ENCODE data around the gene RANBP3.
"Not testable (repeated sequence)": the region's sequence is repeated elsewhere in the genome, so short reads cannot be mapped to it uniquely, and the experiment has no call there.

Gene RANBP3

DNA sequence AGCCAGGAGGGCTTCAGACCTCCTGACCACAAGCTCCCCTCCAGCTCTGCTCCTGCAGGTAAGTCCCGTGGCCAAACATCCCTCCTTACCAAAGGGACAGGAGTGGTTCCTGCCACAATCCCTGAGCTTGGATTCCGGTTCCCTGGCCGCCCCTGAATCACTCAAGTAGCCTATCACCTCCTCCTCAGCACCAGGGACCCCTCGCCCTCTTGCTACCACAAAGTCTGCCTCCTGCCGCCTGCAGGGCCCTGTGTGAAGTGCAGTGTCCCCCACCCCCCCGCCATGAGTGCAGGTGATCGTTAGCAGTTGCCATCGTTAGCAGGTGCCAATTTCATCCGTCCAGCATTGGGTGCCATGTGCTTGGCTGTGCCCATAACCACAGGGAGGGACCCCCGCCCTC lies 40.8 kb upstream of the RANBP3 start:
- no peak overlapping the region for H3K9ac ChIP-seq (ENCODE audit: low read depth, low read length)
- H3K9me3 ChIP-seq (ENCODE audit: control insufficient read depth, insufficient read depth, low read length) = no peaks in the 10 kb centered on the region
- H3K27me3 ChIP-seq (ENCODE audit: control insufficient read depth, insufficient read depth, low read length) = no peaks in the 10 kb centered on the region
- no peak overlapping the region for H3K4me3 ChIP-seq (ENCODE audit: low read depth, low read length)
- no peaks in the 10 kb centered on the region for H3K36me3 ChIP-seq (ENCODE audit: control insufficient read depth, insufficient read depth, low read length)
- H3K4me1 ChIP-seq (ENCODE audit: control insufficient read depth, insufficient read depth, low read length) = no peaks in the 10 kb centered on the region

DNA sequence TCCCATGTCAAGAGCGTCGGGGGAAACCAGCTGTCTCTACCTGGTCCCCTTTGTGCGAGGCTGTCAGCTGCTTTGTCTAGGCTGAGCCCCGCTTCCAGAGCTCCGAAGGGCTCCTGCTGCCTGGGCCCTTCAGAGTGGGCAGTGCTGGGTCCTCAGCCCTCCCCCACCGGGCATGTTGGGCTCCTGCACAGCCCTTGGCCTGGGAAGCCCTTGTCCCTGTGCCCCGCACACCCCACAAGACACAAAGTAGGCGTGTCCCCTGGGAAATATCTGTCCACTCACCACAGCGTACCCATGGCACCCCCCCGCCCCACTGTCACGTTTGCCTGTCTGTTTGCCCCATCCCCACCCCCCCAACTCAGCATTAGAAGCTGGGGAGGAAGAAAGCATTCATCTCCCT lies 39.6 kb upstream of the RANBP3 start:
- Histone ChIP-seq H3K27me3 (ENCODE audit: control insufficient read depth, insufficient read depth, low read length) (no peaks in the 10 kb centered on the region), H3K36me3 (ENCODE audit: control insufficient read depth, insufficient read depth, low read length) (no peaks in the 10 kb centered on the region), H3K9me3 (ENCODE audit: control insufficient read depth, insufficient read depth, low read length) (no peaks in the 10 kb centered on the region), H3K4me1 (ENCODE audit: control insufficient read depth, insufficient read depth, low read length) (no peaks in the 10 kb centered on the region), H3K9ac (ENCODE audit: low read depth, low read length) (no peak overlapping the region), H3K4me3 (ENCODE audit: low read depth, low read length) (no peak overlapping the region)

DNA sequence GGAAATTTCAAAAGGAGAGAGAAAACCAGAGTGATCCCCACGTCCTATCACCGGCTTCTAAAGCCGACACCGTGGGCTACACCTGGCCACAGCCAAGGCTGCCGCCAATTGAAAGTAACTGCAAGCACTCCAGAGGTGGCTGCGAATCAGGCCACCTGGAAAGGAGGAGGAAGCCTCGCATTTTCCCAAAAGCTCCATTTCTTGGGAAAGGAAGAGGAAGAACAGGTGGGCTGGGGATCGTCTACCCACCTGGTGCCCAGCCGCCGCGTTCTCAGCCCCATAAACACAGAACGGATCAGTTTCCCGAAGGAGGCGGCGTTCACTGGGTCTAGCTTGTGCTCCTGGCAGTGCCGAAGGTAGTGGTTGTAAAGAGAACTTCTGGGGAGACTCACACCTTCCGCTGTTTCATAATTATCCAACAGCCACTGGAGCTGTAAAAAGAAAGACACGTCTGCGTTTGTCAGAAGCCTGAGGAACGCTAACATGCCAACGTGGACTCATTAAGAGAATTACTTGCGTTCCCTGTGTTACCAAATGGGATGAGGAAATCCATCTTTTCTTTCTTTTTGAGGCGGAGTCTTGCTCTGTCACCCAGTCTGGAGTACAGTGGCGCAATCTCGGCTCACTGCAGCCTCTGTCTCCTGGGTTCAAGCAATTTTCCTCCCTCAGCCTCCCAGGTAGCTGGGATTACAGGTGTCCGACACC lies 38.1 kb upstream of the RANBP3 start:
- H3K27me3 ChIP-seq (ENCODE audit: control insufficient read depth, insufficient read depth, low read length) = no peaks in the 10 kb centered on the region
- no peaks in the 10 kb centered on the region for H3K4me1 ChIP-seq (ENCODE audit: control insufficient read depth, insufficient read depth, low read length)
- H3K36me3 ChIP-seq (ENCODE audit: control insufficient read depth, insufficient read depth, low read length) = no peaks in the 10 kb centered on the region
- no peak overlapping the region for H3K9ac ChIP-seq (ENCODE audit: low read depth, low read length)
- no peak overlapping the region for H3K4me3 ChIP-seq (ENCODE audit: low read depth, low read length)
- H3K9me3 ChIP-seq (ENCODE audit: control insufficient read depth, insufficient read depth, low read length) = no peaks in the 10 kb centered on the region

DNA sequence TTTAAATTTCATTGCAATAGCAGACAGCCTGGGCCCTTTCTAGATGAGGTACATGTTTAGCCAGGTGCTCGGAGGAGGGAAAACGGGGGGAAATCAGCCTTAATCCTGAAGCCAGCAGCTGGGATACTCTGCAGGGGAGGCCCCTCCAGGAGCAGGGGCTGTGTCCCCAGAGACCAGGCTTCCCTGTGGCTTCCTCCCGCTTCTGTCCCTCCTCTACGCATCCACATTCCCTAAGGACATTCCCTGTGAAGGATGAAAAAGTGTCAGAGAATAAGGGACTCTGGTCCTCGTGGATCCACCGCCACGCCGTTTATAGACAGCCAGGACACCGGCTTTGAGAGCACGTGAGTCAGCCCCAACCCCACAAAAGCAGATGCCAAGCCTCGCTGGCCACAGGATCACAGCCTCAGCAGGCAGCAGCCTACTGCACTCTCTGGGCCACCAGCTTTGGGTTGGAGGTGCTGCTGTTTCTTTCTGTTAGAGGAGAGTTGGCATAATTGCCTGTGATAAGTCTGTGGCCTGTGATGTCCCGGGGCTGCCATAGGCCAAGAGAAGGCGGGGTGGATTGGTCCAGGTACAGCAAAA lies 36.7 kb upstream of the RANBP3 start:
- Histone ChIP-seq H3K9ac (ENCODE audit: low read depth, low read length) (peak overlapping the region; percentile 37), H3K9me3 (ENCODE audit: control insufficient read depth, insufficient read depth, low read length) (no peaks in the 10 kb centered on the region), H3K4me1 (ENCODE audit: control insufficient read depth, insufficient read depth, low read length) (no peaks in the 10 kb centered on the region), H3K4me3 (ENCODE audit: low read depth, low read length) (no peak overlapping the region), H3K36me3 (ENCODE audit: control insufficient read depth, insufficient read depth, low read length) (no peaks in the 10 kb centered on the region), H3K27me3 (ENCODE audit: control insufficient read depth, insufficient read depth, low read length) (no peaks in the 10 kb centered on the region)

DNA sequence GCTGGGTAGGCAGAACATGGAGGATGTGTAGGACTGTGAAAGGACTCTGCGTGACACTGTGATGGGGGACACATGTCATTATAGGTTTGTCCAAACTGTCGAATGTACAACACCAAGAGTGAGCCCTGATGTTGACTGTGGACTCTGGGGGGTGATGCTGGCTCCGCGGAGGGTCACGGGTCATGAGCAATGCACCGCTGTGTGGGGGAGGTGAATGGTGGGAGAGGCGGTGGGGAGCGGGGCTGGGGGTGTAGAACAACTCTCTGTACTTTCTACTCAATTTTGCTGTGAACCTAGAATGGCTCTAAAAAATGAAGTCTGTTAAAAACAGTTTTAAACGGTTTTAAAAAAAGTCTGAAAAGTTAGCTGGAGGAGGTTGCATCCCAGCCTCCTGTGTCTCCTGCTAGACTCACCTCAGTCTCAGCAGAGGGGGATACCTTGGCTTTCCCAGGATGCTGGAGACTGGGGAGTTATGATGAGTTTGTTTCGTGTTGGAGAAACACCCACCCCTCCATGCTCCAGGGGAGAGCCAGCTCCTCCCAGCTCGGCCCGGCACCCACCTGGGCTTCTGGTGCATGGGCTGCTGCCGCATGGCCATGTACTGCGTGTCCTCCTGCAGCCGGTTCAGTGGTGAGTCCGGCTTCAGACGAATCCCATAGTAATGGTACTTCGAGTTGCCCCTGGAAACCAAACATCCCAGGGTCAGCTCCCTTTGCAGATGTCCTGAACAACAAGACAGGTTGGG lies 34.7 kb upstream of the RANBP3 start:
- Histone ChIP-seq H3K9ac (ENCODE audit: low read depth, low read length) (no peak overlapping the region), H3K9me3 (ENCODE audit: control insufficient read depth, insufficient read depth, low read length) (no peaks in the 10 kb centered on the region), H3K4me3 (ENCODE audit: low read depth, low read length) (no peak overlapping the region), H3K27me3 (ENCODE audit: control insufficient read depth, insufficient read depth, low read length) (no peaks in the 10 kb centered on the region), H3K36me3 (ENCODE audit: control insufficient read depth, insufficient read depth, low read length) (no peaks in the 10 kb centered on the region), H3K4me1 (ENCODE audit: control insufficient read depth, insufficient read depth, low read length) (no peaks in the 10 kb centered on the region)

DNA sequence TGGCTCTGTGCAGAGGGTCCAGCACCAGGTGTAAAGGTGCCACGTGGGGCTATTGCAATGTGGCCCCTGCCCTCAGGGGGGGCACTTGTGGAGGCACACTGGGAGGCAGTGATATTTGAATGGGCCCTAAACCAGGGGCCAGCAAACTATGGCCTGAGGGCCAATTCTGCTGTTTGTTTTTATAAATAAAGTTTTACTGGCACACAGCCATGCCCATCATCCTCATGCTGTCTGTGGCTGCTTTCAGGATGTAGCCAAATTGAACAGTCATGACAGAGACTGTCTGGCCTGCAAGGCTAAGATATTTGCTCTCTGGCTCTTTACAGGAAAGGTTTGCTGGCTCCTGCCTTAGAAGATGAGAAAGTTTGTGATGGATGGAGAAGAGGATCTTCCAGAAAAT lies 33.9 kb upstream of the RANBP3 start:
- Histone ChIP-seq H3K27me3 (ENCODE audit: control insufficient read depth, insufficient read depth, low read length) (no peaks in the 10 kb centered on the region), H3K4me3 (ENCODE audit: low read depth, low read length) (no peak overlapping the region), H3K4me1 (ENCODE audit: control insufficient read depth, insufficient read depth, low read length) (no peaks in the 10 kb centered on the region), H3K9ac (ENCODE audit: low read depth, low read length) (no peak overlapping the region), H3K9me3 (ENCODE audit: control insufficient read depth, insufficient read depth, low read length) (no peaks in the 10 kb centered on the region), H3K36me3 (ENCODE audit: control insufficient read depth, insufficient read depth, low read length) (no peaks in the 10 kb centered on the region)

DNA sequence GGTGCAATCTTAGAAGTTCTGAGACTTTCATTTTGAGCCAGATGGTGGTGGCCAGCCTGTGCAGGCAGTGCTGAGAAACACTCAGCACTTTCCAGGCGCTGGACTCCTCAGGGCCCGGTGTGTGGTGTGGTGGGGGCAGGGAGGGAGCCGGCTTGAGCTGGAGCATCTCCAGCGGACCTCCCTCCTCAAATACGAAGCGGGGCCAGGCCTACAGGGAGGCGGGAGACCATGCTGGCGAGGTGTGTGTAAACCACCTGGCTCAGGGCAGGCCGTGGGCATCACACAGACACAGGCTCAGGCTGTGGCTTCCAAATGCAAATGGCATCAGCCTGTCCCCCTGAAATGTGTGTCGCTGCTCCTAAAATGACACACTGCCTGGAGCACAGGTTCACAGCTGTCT lies 33.3 kb upstream of the RANBP3 start:
- Histone ChIP-seq H3K36me3 (ENCODE audit: control insufficient read depth, insufficient read depth, low read length) (no peaks in the 10 kb centered on the region), H3K9ac (ENCODE audit: low read depth, low read length) (no peak overlapping the region), H3K4me3 (ENCODE audit: low read depth, low read length) (no peak overlapping the region), H3K4me1 (ENCODE audit: control insufficient read depth, insufficient read depth, low read length) (no peaks in the 10 kb centered on the region), H3K27me3 (ENCODE audit: control insufficient read depth, insufficient read depth, low read length) (no peaks in the 10 kb centered on the region), H3K9me3 (ENCODE audit: control insufficient read depth, insufficient read depth, low read length) (no peaks in the 10 kb centered on the region)

DNA sequence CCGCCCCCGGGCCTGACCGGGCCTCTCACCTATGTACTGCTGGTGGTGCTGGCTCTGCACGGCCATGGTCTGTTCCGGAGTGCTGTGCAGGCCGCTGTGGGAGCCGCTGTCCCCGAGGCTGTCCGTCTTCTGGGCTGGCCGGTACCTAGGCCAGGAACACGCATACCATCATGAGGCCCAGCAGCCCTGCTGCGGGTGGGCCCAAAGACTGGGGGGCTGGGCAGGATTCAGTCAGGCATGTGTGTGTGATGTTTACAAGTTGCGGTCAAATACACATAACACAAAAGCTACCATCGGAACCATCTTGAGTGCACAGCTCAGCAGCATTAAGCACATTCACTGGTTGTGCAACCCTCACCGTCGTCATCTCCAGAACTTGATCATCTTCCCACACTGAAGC lies 32.2 kb upstream of the RANBP3 start:
- Histone ChIP-seq H3K9me3 (ENCODE audit: control insufficient read depth, insufficient read depth, low read length) (no peaks in the 10 kb centered on the region), H3K4me1 (ENCODE audit: control insufficient read depth, insufficient read depth, low read length) (no peaks in the 10 kb centered on the region), H3K9ac (ENCODE audit: low read depth, low read length) (no peak overlapping the region), H3K27me3 (ENCODE audit: control insufficient read depth, insufficient read depth, low read length) (no peaks in the 10 kb centered on the region), H3K36me3 (ENCODE audit: control insufficient read depth, insufficient read depth, low read length) (no peaks in the 10 kb centered on the region), H3K4me3 (ENCODE audit: low read depth, low read length) (no peak overlapping the region)

DNA sequence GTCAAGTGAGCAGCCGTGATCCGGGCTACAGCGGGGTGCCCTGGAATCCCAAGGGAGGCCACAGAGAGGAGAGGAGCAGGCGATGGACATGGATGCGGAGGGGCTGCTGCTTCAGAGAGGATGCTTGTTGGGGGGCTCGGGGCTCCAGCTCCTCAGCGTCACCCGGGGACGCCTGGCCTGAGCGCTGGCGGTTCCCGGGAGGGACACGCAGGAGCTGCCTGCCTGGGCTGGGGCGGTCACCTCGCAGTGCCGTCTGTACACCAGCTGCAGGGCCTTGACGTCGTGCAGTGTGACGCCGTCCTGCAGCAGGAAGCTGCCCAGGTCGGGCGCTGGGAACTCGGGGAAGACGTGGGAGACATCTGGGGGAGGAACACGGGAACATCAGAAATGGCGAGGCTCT lies 29.9 kb upstream of the RANBP3 start:
- no peaks in the 10 kb centered on the region for H3K36me3 ChIP-seq (ENCODE audit: control insufficient read depth, insufficient read depth, low read length)
- no peaks in the 10 kb centered on the region for H3K27me3 ChIP-seq (ENCODE audit: control insufficient read depth, insufficient read depth, low read length)
- no peaks in the 10 kb centered on the region for H3K9me3 ChIP-seq (ENCODE audit: control insufficient read depth, insufficient read depth, low read length)
- no peaks in the 10 kb centered on the region for H3K4me1 ChIP-seq (ENCODE audit: control insufficient read depth, insufficient read depth, low read length)
- H3K9ac ChIP-seq (ENCODE audit: low read depth, low read length) = no peak overlapping the region
- H3K4me3 ChIP-seq (ENCODE audit: low read depth, low read length) = no peak overlapping the region

DNA sequence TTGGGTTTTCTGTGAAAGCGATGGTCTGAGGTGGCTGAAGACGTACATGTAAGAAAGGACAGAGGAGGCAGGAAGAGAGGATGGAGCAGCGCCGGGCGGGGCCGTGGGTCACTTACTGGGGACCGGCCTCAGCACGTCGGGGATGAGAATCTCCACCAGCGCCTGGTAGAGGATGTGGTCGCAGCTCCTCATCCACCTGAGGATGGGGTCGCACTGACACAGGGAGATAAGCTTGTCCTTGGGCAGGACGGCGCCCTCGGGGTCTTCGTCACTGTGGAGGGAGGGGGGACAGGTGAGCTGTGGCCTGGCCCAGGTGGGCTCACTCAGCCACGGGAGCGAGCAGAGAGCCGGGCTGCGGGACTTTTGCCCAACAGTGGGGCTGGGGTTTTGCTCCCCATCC lies 29.0 kb upstream of the RANBP3 start:
- Histone ChIP-seq H3K4me3 (ENCODE audit: low read depth, low read length) (no peak overlapping the region), H3K9me3 (ENCODE audit: control insufficient read depth, insufficient read depth, low read length) (no peaks in the 10 kb centered on the region), H3K9ac (ENCODE audit: low read depth, low read length) (no peak overlapping the region)

DNA sequence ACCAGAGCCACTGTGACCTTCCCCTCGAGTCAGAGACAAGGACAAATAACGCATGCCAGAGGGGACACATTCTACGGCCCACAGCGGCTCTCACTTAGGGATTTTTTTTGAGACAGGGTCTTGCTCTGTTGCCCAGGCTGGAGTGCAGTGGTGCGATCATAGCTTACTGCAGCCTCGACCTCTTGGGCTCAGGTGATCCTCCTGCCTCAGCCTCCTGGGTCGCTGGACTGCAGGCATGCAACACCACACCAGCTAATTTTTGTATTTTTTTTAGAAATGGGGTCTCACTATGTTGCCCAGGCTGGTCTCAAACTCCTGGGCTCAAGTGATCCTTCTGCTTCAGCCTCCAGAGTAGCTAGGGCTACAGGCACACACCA lies 28.1 kb upstream of the RANBP3 start:
- H3K9ac ChIP-seq (ENCODE audit: low read depth, low read length) = not testable (repeated sequence)

More for the DNA sequence above, 29.0 kb upstream of the RANBP3 start:
- no peaks in the 10 kb centered on the region for H3K27me3 ChIP-seq (ENCODE audit: control insufficient read depth, insufficient read depth, low read length)
- H3K4me1 ChIP-seq (ENCODE audit: control insufficient read depth, insufficient read depth, low read length) = no peaks in the 10 kb centered on the region
- no peaks in the 10 kb centered on the region for H3K36me3 ChIP-seq (ENCODE audit: control insufficient read depth, insufficient read depth, low read length)

More for the DNA sequence above, 28.1 kb upstream of the RANBP3 start:
- H3K4me3 ChIP-seq (ENCODE audit: low read depth, low read length); H3K9me3 ChIP-seq (ENCODE audit: control insufficient read depth, insufficient read depth, low read length); H3K36me3 ChIP-seq (ENCODE audit: control insufficient read depth, insufficient read depth, low read length); H3K27me3 ChIP-seq (ENCODE audit: control insufficient read depth, insufficient read depth, low read length); H3K4me1 ChIP-seq (ENCODE audit: control insufficient read depth, insufficient read depth, low read length): not testable (repeated sequence)

Measured in iPS-15b (cell line).